ENCODE data around the gene KCNH1. TPM values are rescaled to one million over a fixed set of nuclear protein-coding genes. Genes with fewer than 3 reads are reported as not detected.

Gene KCNH1
- total RNA-seq, 4 donors from 2014 or later = 0.53 to 16.5 (median 2.4) TPM

- TF ChIP-seq POLR2A (IDR thresholded peaks at IDR 0.05) (no peak), CTCF (IDR thresholded peaks at IDR 0.05) (no peak)
- H3K36me3 ChIP-seq = no peaks in the 10 kb centered on the region
Observed at GRCh38 chr1:210882414-210883221, 251.3 kb downstream of the KCNH1 start.

DNA sequence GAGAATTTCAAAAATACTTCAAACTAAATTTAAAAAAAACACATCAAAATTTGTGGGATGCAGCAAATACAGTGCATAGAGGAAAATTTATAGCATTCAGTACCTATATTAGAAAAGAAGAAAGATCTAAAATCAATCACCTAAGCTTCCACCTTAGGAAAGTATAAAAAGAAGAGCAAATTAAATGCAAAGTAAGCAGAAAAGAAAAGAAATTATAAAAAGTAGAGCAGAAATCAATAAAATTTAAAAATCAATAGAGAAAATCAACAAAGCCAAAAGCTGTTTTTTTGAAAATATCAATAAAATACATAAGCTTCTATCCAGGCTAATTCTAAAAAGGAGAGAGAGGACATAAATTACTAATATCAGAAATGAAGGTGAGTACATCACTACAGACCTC lies 255.4 kb downstream of the KCNH1 start:
- DNase-seq = no peak
- TF ChIP-seq CTCF (IDR thresholded peaks at IDR 0.05) (no peak), POLR2A (IDR thresholded peaks at IDR 0.05) (no peak)
- Histone ChIP-seq H3K4me1 (no peaks in the 10 kb centered on the region), H3K36me3 (no peaks in the 10 kb centered on the region), H3K27me3 (no peaks in the 10 kb centered on the region), H3K9me3 (peaks cover 0 to 3% (median 0%) of the 10 kb centered on the region in 4 donors), H3K4me3 (no peak overlapping the region), H3K27ac (no peak overlapping the region)

More at GRCh38 chr1:210882414-210883221, 251.3 kb downstream of the KCNH1 start:
- H3K4me3 ChIP-seq = no peak overlapping the region
- H3K27me3 ChIP-seq = no peaks in the 10 kb centered on the region
- no peak for DNase-seq
- no peaks in the 10 kb centered on the region for H3K4me1 ChIP-seq
- peaks cover 0 to 3% (median 0%) of the 10 kb centered on the region in 4 donors for H3K9me3 ChIP-seq
- no peak overlapping the region for H3K27ac ChIP-seq

GRCh38 chr1:210876275-210876674 lies 257.7 kb downstream of the KCNH1 start:
- H3K4me1 ChIP-seq = no peaks in the 10 kb centered on the region
- no peak for TF ChIP-seq CTCF (IDR thresholded peaks at IDR 0.05)
- TF ChIP-seq POLR2A (IDR thresholded peaks at IDR 0.05) = no peak
- no peaks in the 10 kb centered on the region for H3K36me3 ChIP-seq
- peaks cover 0 to 3% (median 0%) of the 10 kb centered on the region in 4 donors for H3K9me3 ChIP-seq
- H3K27ac ChIP-seq = no peak overlapping the region
- no peaks in the 10 kb centered on the region for H3K27me3 ChIP-seq
- no peak for DNase-seq
- no peak overlapping the region for H3K4me3 ChIP-seq

- Histone ChIP-seq H3K4me3 (no peak overlapping the region), H3K27me3 (no peaks in the 10 kb centered on the region), H3K36me3 (no peaks in the 10 kb centered on the region), H3K4me1 (no peaks in the 10 kb centered on the region), H3K27ac (no peak overlapping the region), H3K9me3 (no peaks in the 10 kb centered on the region)
- DNase-seq = no peak
- no peak for TF ChIP-seq POLR2A (IDR thresholded peaks at IDR 0.05)
- no peak for TF ChIP-seq CTCF (IDR thresholded peaks at IDR 0.05)
Observed at GRCh38 chr1:210866532-210866931, 267.4 kb downstream of the KCNH1 start.

DNA sequence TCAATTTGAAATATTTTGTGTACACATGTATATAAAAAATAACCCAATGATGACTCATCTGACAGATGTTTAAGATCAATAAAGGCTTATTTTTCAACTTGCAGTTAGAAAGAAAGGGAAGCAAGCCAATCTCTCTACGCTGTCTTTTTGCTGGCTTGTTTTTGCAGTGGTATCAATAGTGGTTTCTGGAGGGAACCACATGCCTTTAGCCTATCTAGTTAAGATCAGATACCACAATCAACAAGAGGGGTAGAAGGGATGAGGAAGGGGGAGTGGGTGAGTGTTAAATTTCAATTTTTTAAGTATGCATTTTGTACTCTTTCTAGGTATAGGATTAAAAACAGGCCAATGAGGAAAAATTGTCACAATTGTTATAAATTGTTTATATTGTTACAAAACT lies 276.2 kb downstream of the KCNH1 start:
- Histone ChIP-seq H3K9me3 (no peaks in the 10 kb centered on the region), H3K36me3 (no peaks in the 10 kb centered on the region)
- TF ChIP-seq CTCF (IDR thresholded peaks at IDR 0.05) (no peak), POLR2A (IDR thresholded peaks at IDR 0.05) (no peak)

More for the DNA sequence above, 276.2 kb downstream of the KCNH1 start:
- Histone ChIP-seq H3K4me3 (no peak overlapping the region), H3K27ac (no peak overlapping the region), H3K27me3 (no peaks in the 10 kb centered on the region), H3K4me1 (no peaks in the 10 kb centered on the region)
- no peak for DNase-seq

Data from Peyer's patch (tissue), 4 donors.